Stomach (tissue), 9 donors: ENCODE data around the gene EXOC3L1. TPM values are rescaled to one million over a fixed set of nuclear protein-coding genes. Genes with fewer than 3 reads are reported as not detected.

Source experiments
- DNase-seq, 2 donors: peaks; one replicate each; pipeline versions ENCODE4 v3.0.0 to v3.0.0-alpha.2; 2013 to 2019
- H3K27ac ChIP-seq, 5 donors: fragments of 200-600 bp in 4 of 5; sonication (generic) in 4 of 5; one replicate each; pipeline ENCODE4 v1.5.1; 2013 to 2019; ENCODE audit warnings: mild to moderate bottlenecking in 1 of 5, moderate library complexity in 1 of 5
- H3K27me3 ChIP-seq, 3 donors: fragments of 200-600 bp; sonication (generic); one replicate each; pipeline ENCODE4 v1.5.1; 2017 to 2019; ENCODE audit warnings: mixed run types in 1 of 3
- H3K36me3 ChIP-seq, 4 donors: fragments of 200-600 bp; sonication (generic); 1 replicate in 3 of 4; 2 replicates in 1 of 4; pipeline ENCODE4 v1.5.1; 2016 to 2019
- H3K4me1 ChIP-seq, 4 donors: fragments of 200-600 bp; sonication (generic); one replicate each; pipeline ENCODE4 v1.5.1; 2016 to 2019
- H3K4me3 ChIP-seq, 4 donors: fragments of 200-600 bp; sonication (generic) in 3 of 4; one replicate each; pipeline ENCODE4 v1.5.1; 2016 to 2019; ENCODE audit warnings: mild to moderate bottlenecking in 1 of 4
- H3K9me3 ChIP-seq, 4 donors: fragments of 200-600 bp; sonication (generic); one replicate each; pipeline ENCODE4 v1.5.1; 2016 to 2019
- EP300 ChIP-seq: sonication (generic); formaldehyde crosslinking; IDR thresholded peaks from one replicate; pipeline ENCODE4 v1.6.1; 2017; ENCODE audit warnings: antibody characterized with exemption
- POLR2A ChIP-seq, 4 donors: fragments of 450-650 bp; IDR thresholded peaks; one replicate each; pipeline ENCODE4 v1.6.1; 2016; ENCODE audit warnings: antibody characterized with exemption in 4 of 4, control low read depth in 2 of 4, mild to moderate bottlenecking in 1 of 4, moderate library complexity in 1 of 4
- POLR2AphosphoS5 ChIP-seq, 3 donors: sonication (generic); formaldehyde crosslinking; IDR thresholded peaks; one replicate each; pipeline ENCODE4 v1.6.1; 2016; ENCODE audit warnings: antibody characterized with exemption in 3 of 3
- WGBS, 5 donors: extraction: QIAGEN DNeasy Blood & Tissue Kit in 3 of 5; methylation state at CpG; one replicate each; pipeline versions ENCODE4 v1.1.5 to v1.1.7; 2013 to 2018; 5-methylcytosine and 5-hydroxymethylcytosine counted together
- intact Hi-C: fragments of 100-400 bp; cut with DNase I; formaldehyde crosslinking; loops from one replicate; pipeline ENCODE4 v1.15.1; 2023; ENCODE audit warnings: low total_unique reads
- polyA plus RNA-seq, 3 donors: library from polyadenylated mRNA; stranded (reverse); fragments of 200-250 nt; gene quantifications; one replicate each; pipeline ENCODE4 v1.2.3, GENCODE V29; 2013
- total RNA-seq, 5 donors: library from RNA; depleted of rRNA; stranded (reverse); fragments of >200 nt; gene quantifications; one replicate each; pipeline versions ENCODE4 v1.1.0 to v1.2.3, GENCODE V29; 2014 to 2016
- TF ChIP-seq, protein P1 (sequence below), 7 experiments: fragments of 450-650 bp in 4 of 7; fragments of 200-600 bp in 3 of 7; sonication (generic) in 3 of 7; IDR thresholded peaks; one replicate each; pipeline ENCODE4 v1.5.1; 2016 to 2019; ENCODE audit warnings: antibody characterized with exemption in 7 of 7, control low read depth in 2 of 7, mild to moderate bottlenecking in 1 of 7
- donor health status: healthy with polysubstance abuse.
- donor health status: Bipolar disorder and iron deficiency.
- donor health status: healthy.

The EXOC3L1 gene
- total and polyA plus RNA-seq, 8 donors, result 1.3 to 25.5 (median 6.8) TPM; not detected in 1

DNA sequence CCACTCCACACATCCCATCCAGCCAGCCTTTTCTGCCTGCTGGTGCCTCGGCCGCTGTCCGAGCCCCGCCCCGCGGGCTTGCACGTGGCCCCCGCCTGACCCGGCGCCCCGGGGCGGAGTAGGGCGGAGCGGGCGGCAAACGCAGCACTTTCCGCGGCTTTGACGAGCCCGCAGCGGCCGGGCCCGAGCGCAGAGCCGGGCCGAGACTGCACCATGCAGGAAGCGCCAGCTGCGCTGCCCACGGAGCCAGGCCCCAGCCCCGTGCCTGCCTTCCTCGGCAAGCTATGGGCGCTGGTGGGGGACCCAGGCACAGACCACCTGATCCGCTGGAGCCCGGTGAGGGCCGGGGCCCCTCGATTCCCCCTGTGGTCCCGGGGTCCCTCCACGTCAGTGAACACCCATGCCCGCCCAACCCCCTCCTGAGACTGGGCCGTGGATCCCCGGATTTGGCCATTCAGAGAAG lies 25.3 kb downstream of the EXOC3L1 start, which contains the start of gene HSF4:
TSS of gene HSF4 (plus strand) at position 147 of the 463 bp plus-strand sequence. CDS start at position 214, 67 bp downstream.
- H3K27me3 ChIP-seq, result peaks cover 0 to 76% (median 25%) of the 10 kb centered on the region in 3 donors
- intact Hi-C loops, result no loop called here
- DNase-seq, result peak; percentile 75 to 79
- TF ChIP-seq POLR2AphosphoS5 (IDR thresholded peaks at IDR 0.05) (peak in 2 of 3 donors; percentile 35 to 40), POLR2A (IDR thresholded peaks at IDR 0.05) (no peak)
- no peaks in the 10 kb centered on the region for H3K36me3 ChIP-seq
- WGBS, 5 donors, result 2 to 17% (median 2%) methylated on average over 6 to 41 of the region's 41 CpGs
- H3K27ac ChIP-seq, result peak within 1 kb of the TSS in 4 of 5 donors; percentile 42 to 80 (median 74)
- H3K9me3 ChIP-seq, result no peaks in the 10 kb centered on the region
- peaks cover 47 to 76% (median 67%) of the 10 kb centered on the region in 4 donors for H3K4me1 ChIP-seq
- peak within 1 kb of the TSS; percentile 30 to 49 (median 36) for H3K4me3 ChIP-seq

DNA sequence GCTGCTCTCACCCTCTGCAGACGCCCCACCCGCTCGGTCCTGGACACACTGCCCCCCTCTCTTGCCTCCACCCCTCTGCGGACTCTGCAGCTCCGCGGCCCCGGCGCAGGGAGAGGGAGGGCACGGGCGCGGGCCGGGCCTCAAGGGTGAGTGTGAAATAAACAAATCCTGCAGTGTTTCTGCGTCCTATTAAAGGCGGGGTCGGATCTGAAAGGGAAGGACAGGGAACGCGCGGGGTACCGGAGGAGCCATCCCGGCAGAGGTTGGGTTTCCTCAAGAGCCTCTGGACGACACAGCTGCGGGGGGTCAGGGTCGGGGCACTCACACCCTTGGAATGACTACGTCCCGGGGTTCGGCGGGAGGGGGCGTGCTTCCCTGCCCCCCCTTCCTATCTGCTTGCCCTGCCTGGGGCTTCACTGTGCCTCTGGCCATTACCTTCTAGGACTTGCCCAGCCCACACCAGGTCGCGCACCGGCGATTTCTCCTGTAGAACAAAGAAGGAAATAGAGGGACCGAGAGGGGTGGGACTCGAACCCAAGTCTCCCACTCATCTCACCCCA lies 25.9 kb downstream of the EXOC3L1 start:
- intact Hi-C loops, result no loop called here
- Histone ChIP-seq H3K4me3 (peak overlapping the region; percentile 30 to 49 (median 36)), H3K36me3 (no peaks in the 10 kb centered on the region), H3K27ac (peak overlapping the region in 4 of 5 donors; percentile 42 to 80 (median 74)), H3K4me1 (peaks cover 44 to 74% (median 66%) of the 10 kb centered on the region in 4 donors), H3K27me3 (peaks cover 0 to 70% (median 25%) of the 10 kb centered on the region in 3 donors), H3K9me3 (no peaks in the 10 kb centered on the region)
- WGBS, 5 donors, result 2 to 4% (median 3%) methylated on average over 11 to 34 of the region's 34 CpGs
- no peak for TF ChIP-seq POLR2AphosphoS5 (IDR thresholded peaks at IDR 0.05)
- TF ChIP-seq EP300, result no peak
- TF ChIP-seq, protein P1, sequence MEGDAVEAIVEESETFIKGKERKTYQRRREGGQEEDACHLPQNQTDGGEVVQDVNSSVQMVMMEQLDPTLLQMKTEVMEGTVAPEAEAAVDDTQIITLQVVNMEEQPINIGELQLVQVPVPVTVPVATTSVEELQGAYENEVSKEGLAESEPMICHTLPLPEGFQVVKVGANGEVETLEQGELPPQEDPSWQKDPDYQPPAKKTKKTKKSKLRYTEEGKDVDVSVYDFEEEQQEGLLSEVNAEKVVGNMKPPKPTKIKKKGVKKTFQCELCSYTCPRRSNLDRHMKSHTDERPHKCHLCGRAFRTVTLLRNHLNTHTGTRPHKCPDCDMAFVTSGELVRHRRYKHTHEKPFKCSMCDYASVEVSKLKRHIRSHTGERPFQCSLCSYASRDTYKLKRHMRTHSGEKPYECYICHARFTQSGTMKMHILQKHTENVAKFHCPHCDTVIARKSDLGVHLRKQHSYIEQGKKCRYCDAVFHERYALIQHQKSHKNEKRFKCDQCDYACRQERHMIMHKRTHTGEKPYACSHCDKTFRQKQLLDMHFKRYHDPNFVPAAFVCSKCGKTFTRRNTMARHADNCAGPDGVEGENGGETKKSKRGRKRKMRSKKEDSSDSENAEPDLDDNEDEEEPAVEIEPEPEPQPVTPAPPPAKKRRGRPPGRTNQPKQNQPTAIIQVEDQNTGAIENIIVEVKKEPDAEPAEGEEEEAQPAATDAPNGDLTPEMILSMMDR (IDR thresholded peaks at IDR 0.05), result no peak
- TF ChIP-seq POLR2A (IDR thresholded peaks at IDR 0.05), result no peak
- peak in 1 of 2 donors; percentile 54 for DNase-seq

DNA sequence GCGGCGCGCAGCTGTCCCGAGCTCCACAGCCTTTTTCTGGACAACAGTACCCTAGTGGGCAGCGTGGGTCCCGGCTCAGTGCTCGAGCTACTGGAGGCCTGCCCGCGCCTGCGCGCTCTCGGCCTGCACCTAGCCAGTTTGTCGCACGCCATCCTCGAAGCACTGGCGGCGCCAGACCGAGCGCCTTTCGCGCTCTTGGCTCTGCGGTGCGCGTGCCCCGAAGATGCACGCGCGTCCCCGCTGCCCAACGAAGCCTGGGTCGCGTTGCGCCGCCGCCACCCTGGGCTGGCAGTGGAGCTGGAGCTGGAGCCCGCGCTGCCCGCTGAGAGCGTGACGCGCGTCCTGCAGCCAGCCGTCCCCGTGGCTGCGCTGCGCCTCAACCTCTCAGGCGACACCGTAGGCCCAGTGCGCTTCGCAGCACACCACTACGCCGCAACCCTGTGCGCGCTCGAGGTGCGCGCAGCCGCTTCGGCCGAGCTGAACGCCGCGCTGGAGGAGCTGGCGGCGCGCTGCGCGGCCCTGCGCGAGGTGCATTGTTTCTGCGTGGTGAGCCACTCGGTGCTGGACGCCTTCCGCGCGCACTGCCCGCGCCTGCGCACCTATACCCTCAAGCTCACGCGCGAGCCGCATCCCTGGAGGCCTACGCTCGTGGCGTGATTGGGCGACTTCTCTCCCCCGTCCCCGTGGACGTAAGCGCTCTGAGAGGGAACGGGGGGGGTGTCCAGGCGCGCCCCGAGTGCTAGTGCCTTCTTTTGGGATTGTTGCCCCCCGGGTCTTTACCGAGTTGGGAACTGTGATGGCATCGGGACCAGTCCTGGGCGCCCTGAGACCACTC lies 26.6 kb downstream of the EXOC3L1 start:
- intact Hi-C loops, result no loop called here
- no peaks in the 10 kb centered on the region for H3K36me3 ChIP-seq
- no peaks in the 10 kb centered on the region for H3K9me3 ChIP-seq
- 4 to 27% (median 11%) methylated on average over 22 to 99 of the region's 99 CpGs for WGBS, 5 donors
- peak in 1 of 2 donors; percentile 80 for DNase-seq
- H3K27me3 ChIP-seq, result peaks cover 0 to 66% (median 25%) of the 10 kb centered on the region in 3 donors
- H3K4me1 ChIP-seq, result peaks cover 51 to 76% (median 68%) of the 10 kb centered on the region in 4 donors
- TF ChIP-seq, protein P1 (IDR thresholded peaks at IDR 0.05), result no peak
- peak in 1 of 3 donors; percentile 52 for TF ChIP-seq POLR2AphosphoS5 (IDR thresholded peaks at IDR 0.05)
- peak overlapping the region; percentile 30 to 49 (median 36) for H3K4me3 ChIP-seq
- H3K27ac ChIP-seq, result peak overlapping the region in 4 of 5 donors; percentile 42 to 80 (median 74)

DNA sequence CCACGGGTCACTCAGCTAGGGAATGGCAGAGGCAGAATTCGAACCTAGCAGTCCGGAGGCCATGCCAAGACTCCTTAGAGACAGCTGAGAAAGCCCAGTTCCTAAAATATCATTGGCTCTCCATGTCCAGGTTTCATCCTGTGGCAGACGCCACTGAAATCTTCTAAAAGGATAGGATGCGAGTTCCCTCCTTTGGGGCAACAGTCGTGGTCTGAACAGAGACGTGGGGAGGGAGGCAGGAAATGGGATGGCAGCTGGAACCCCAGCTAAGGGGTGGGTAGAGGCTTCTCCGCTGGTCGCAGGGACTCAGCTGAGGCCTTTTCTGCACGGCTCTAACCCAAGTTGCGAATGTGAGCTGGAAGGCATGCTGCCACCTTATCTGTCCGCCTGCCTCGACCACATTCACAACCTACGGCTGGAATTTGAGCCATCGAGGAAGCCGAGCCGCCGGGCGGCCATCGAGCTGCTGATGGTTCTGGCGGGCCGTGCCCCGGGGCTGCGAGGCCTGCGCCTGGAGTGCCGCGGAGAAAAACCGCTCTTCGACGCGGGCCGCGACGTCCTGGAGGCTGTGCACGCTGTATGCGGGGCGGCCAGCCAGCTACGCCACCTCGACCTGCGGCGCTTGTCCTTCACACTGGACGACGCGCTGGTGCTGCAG lies 27.3 kb downstream of the EXOC3L1 start:
- 41 to 61% (median 54%) methylated on average over 21 to 44 of the region's 44 CpGs for WGBS, 5 donors
- intact Hi-C loops, result no loop called here
- Histone ChIP-seq H3K4me3 (peak overlapping the region; percentile 30 to 49 (median 36)), H3K4me1 (peaks cover 57 to 84% (median 75%) of the 10 kb centered on the region in 4 donors), H3K27ac (peak overlapping the region in 3 of 5 donors; percentile 73 to 80 (median 76)), H3K36me3 (no peaks in the 10 kb centered on the region), H3K9me3 (no peaks in the 10 kb centered on the region), H3K27me3 (peaks cover 0 to 64% (median 25%) of the 10 kb centered on the region in 3 donors)
- TF ChIP-seq, protein P1 (IDR thresholded peaks at IDR 0.05), result no peak
- TF ChIP-seq POLR2AphosphoS5 (IDR thresholded peaks at IDR 0.05) (no peak), EP300 (no peak), POLR2A (IDR thresholded peaks at IDR 0.05) (no peak)
- peak in 1 of 2 donors; percentile 16 for DNase-seq
